Spleen (tissue), 7 donors: Measurements from ENCODE around the gene MEIS3.

Source experiments
- CTCF ChIP-seq, 11 experiments: fragments of 200-600 bp in 7 of 11; fragments of 450-650 bp in 4 of 11; sonication (generic) in 4 of 11; IDR thresholded peaks in 8 of 11; conservative IDR thresholded peaks in 3 of 11; 1 replicate in 7 of 11; 2 replicates in 4 of 11; pipeline versions ENCODE4 v1.4.0 to v1.8.0; 2016 to 2021; ENCODE audit warnings: antibody characterized with exemption in 11 of 11, inconsistent platforms in 4 of 11, mild to moderate bottlenecking in 1 of 11
- POLR2A ChIP-seq, 3 donors: fragments of 450-650 bp; IDR thresholded peaks; one replicate each; pipeline ENCODE4 v1.5.1; 2017; ENCODE audit warnings: antibody characterized with exemption in 3 of 3, mild to moderate bottlenecking in 1 of 3
- POLR2AphosphoS5 ChIP-seq, 3 donors: sonication (generic); formaldehyde crosslinking; IDR thresholded peaks; one replicate each; pipeline ENCODE4 v1.5.1; 2017; ENCODE audit warnings: antibody characterized with exemption in 3 of 3
- donor health status: DM: no; HTN: no; CAD: no; lungs with moderate emphysema.
- donor health status: DM: no; HTN: no; CAD: no.
- donor health status: DM: no; HTN: no; CAD: no.

GRCh38 chr19:47381121-47381520 lies 38.2 kb downstream of the MEIS3 start:
- TF ChIP-seq CTCF (IDR thresholded peaks at IDR 0.05 in 8 of 11, conservative IDR thresholded peaks at IDR 0.05 in 3 of 11), result no peak
- TF ChIP-seq POLR2A (IDR thresholded peaks at IDR 0.05), result no peak
- TF ChIP-seq POLR2AphosphoS5 (IDR thresholded peaks at IDR 0.05), result no peak
